Measurements from ENCODE around the gene LRRFIP1.
"Not testable (repeated sequence)": the region's sequence is repeated elsewhere in the genome, so short reads cannot be mapped to it uniquely, and the experiment has no call there.

LRRFIP1 gene

DNA sequence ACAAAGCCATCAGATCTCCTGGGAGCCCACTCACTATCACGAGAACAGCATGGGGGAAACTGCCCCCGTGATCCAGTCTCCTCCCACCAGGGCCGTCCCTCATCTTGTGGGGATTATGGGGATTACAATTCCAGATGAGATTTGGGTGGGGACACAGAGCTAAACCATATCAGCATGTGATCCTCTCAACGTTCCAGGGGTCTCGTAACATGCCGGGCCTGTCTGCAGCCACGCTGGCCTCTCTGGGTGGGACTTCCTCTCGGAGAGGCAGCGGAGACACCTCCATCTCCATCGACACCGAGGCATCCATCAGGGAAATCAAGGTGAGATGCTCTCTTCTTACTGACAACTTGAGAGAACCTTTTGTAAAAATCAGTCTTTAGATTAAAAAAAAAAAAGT, 121.6 kb downstream of the LRRFIP1 start:
- no peak for DNase-seq

DNA sequence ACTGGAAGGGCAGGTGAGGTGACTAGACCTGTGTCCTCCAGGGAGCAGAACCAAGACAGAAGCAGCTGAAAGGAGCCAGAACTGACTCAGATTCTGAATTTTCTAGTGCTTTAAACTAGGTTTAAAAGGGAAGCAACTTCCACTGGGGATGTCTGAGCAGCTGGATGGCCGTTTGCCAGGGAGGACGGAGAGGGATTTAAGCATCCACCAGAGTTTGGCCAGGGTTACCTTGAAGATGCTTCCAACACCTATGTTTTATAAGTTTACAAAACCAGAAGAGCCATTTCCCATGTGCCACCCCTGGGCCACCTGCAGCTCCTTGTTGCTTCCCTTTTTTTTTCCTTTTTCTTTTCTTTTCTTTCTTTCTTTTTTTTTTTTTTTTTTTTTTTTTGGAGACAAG, 122.6 kb downstream of the LRRFIP1 start:
- DNase-seq: no peak

DNA sequence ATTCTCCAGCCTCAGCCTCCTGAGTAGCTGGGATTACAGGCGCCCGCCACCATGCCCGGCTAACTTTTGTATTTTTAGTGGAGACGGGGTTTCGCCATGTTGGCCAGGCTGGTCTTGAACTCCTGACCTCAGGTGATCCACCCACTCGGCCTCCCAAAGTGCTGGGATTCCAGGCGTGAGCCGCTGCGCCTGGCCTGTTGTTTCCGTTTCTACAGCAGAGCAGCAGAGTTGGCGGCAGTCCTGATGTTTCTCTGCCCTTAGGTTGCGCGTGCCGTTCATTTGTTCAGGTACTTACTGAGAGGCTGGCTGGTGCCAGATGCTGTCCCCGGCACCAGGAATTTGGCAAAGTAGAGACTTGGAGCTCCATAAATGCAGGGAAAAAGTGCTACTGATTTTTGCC, 123.1 kb downstream of the LRRFIP1 start:
- DNase-seq: not testable (repeated sequence)

DNA sequence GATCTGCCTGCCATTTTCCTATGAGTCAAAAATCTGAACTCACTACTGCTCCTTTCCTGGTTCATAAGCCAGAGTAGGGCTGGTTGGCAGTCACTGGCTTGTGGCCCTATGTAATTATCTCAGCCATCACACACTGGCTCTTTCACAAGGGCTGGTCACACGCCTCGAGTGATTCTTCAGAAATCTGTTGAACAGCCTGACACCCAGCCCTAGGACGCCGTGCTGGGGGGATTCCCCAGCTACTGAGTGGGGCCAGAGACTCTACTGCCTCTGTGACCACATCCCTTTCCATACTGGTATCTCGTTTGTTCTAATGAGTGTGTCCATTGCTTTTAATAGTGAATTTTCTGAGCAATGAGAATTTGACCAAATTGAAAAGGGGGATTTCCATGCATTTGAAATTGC, 125.4 kb downstream of the LRRFIP1 start:
- DNase-seq: no peak

DNA sequence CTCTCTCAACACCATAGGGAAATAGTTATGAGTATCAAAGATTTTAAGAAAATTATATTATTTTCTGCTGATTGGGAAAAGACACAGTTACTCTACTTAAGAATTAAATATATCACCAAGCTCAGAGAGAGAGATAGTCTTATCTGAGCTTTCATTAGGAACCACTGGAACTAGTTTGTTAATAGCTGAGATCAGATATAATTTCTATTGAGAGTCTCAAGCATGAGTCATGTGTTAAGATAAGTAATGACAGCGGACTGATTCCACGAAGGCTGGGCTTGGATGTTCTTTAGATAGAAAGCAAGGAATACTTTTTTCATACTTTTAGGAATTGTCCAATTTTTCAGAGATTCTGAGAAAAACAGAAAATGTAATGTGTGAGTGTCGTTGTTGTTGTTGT, 126.8 kb downstream of the LRRFIP1 start:
- DNase-seq: no peak

DNA sequence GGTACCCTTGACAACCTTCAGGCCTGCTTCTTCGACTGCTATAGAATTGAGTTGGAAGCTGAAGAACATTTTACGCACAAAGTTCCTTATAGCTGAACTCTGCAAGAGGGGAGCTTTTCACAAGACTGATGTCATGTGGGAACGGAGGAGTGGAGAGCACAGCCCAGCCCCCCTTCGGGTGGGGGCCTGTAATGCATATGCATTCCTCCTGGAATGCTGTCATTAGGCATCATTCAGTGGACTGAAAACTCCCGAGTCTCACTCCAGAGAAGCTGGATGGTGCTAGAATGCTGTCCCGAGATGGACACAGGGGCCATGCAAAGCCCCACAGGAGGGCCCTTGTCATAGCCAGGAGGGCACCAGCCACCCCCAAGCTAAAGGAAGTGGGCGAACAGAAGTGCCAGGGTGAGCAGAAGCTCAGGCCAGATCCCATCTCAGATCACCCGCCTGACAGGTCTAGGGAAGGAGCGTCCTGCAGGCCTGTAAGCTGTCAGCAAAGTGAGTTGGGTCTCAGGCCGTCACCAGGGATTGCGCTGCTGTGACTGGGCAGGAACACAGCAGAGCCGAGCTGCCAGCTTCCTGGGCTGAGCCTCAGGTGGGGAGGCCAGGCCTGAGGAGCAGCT, 127.3 kb downstream of the LRRFIP1 start:
- DNase-seq: no peak

DNA sequence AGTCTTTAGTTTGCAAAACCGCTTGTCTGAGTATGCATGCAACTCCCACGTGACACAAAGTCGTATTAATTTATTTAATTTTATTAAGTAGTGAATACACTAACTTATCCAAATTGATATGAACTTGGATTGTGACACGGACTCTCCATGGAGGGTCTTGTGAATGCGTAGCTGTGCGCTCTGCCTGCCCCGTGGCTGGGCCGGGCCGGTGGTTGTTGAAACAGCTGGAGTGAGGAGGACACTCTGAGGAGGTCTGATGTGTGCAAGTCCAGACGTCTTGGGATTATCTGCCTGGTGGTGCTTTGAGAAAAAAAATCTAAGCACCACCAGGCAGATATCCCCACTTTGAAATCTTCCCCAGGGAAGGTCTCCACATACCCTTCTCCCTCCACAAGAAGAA, 130.2 kb downstream of the LRRFIP1 start:
- no peak for DNase-seq

DNA sequence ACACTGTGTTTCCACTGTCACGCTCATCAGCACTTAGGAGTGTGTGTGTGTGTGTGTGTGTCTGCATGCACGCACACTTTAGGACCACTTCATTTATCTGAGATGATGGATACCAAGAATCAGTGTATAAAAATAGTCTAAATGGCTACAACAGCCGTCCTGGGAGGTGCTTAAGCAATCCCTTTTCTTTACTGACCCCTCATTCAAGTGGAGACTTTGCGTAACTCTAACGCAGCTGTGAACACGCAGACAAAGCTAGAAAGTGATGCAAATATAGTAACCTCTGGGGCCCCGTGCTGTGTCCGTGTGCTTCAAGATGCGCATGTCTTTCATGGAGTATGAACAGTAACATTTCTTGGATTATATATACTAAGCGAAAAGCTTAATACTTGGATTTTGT, 130.8 kb downstream of the LRRFIP1 start:
- DNase-seq: no peak

DNA sequence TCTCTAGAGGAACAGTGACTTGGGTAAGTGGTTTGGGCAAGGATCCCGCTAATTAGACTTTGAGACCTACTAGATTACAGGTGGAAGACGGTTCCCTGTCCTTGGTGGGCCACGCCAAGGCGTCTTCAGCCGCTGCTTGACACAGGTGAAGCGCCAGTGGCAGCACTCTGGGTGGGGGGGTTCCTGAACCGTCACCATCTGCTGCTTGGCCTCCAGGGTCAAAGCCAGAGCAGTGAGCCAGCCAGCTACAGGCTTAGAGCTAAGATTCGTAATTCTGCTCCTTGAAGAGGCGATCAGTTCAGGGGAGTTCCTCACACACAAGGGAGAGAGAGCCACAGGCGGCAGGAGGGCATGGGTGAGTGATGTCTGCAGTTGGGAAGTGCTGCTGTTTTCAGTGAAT, 131.8 kb downstream of the LRRFIP1 start:
- no peak for DNase-seq

DNA sequence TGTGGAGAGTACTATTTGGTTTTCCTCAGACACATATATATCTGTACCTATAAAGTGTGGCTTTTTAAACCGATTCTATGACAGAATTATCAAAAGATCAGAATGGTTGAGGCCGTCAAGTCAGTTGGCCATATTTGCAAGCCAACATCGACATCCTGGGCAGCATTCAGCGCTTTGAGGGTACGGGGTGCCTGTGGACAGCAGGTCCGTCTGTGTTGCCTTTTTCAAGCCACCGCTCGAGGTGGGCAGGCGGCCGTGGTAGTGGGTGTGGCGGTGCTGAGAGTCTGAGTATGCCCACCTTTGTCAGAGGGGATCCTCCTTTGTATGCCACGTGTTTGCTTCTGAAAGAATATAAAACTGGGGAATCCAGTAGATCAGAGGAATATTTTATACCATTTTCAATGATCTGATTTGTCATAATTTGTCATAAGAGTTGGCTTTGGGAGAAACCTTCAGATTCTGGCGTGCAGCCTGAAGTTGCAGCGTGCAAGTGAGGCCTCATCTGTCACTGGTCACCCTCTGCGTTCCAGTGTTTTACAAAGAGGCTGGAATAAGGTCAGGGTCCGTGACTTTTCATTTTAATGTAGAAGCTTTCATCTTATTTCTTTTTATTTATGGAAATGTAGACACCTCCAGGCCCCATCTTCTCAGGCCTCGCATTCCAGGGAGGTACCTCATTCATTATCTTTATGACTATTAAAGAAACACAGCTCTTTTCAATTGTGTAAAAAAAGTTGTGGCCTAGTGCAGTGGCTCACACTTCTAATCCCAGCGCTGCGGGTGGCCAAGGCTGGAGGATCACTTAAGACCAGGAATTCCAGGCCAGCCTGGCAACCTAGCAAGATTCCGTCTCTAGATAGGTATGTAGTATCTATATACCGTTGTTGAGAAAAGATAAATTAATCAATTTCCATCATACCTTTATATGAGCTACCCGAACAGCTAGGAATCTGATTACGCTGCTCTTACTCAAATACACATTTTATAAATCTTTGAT, 133.4 kb downstream of the LRRFIP1 start:
- DNase-seq: no peak

DNA sequence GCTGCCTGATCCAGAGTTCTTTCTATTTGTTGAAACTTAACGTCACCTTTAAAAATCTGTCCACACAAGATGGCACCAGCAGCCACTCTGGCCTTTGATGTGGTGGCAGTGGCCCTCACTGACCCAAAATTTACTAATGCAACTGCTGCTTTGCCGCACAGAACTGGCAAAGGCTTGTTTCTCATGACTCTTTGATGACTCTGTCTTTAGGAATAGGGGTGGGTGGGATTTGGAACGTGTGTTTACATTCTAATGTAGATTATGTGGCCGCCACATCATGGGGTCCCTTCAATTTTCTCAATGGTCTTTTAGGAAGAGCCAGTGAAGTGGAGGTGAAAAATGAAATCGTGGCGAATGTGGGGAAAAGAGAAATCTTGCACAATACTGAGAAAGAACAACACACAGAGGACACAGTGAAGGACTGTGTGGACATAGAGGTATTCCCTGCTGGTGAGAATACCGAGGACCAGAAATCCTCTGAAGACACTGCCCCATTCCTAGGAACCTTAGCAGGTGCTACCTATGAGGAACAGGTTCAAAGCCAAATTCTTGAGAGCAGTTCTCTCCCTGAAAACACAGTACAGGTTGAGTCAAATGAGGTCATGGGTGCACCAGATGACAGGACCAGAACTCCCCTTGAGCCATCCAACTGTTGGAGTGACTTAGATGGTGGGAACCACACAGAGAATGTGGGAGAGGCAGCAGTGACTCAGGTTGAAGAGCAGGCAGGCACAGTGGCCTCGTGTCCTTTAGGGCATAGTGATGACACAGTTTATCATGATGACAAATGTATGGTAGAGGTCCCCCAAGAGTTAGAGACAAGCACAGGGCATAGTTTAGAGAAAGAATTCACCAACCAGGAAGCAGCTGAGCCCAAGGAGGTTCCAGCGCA, 135.2 kb downstream of the LRRFIP1 start:
- peak; percentile 48 for DNase-seq

DNA sequence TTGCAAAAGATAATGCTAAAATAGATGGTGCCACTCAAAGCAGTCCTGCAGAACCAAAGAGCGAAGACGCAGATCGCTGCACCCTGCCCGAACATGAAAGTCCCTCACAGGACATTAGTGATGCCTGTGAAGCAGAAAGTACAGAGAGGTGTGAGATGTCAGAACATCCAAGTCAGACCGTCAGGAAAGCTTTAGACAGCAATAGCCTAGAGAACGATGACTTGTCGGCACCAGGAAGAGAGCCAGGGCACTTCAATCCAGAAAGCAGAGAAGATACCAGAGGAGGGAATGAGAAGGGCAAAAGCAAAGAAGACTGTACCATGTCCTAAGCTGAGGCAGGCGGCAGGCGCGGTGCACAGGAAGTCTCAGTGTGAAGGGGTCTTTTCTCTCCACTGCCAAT, 136.4 kb downstream of the LRRFIP1 start:
- no peak for DNase-seq

DNA sequence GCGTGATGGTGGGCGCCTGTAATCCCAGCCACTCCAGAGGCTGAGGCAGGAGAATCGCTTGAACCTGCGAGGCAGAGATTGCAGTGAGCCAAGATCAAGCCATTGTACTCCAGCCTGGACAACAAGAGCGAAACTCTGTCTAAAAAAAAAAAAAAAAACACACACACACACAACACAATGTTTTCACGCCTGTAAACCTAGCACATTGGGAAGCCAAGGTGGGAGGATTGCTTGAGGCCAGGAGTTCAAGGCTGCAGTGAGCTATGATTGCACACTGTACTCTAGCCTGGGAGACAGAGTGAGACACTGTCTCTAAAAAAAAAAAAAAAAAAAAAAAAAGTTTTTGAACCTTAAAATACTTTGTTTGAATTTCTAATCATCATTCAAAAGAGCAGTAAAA, 137.7 kb downstream of the LRRFIP1 start:
- not testable (repeated sequence) for DNase-seq

DNA sequence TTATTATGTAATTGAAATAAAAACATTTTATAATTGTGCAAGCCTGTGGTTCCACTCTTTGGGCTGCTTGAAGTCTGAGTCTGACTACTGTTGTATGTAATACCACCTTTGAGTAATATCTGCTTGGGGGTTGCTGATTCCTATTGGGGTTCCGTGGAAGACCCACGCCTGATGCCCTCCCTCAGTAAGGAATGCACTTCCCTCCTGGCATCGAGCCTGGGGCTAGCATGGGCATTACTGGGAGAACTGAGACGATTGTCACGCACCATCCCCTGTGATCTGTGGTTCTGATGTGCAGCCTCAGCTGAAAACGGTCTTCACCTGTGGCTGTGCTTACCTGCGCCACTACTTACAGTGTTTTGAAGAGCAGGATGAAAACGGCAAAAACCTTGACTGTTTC, 138.5 kb downstream of the LRRFIP1 start:
- DNase-seq: no peak

DNA sequence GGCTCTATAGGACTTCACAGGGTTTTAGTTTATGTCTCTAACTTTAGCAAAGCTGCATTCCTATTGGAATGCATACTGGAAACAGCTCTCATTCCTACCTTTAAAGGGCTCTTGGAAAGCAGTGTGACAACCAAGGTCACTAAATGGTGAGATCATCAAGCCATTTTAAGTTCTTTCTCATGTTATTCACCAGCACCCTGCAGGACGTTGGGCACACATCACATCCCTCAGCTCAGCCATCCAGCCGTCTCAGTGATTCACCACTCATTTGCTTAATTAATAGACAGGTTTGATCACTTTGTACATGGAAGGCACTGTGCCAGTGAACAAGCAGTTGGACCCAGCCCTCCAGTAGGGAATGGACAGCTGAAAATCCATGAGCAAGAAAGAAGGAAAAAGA, 139.0 kb downstream of the LRRFIP1 start:
- peak; percentile 48 for DNase-seq

DNA sequence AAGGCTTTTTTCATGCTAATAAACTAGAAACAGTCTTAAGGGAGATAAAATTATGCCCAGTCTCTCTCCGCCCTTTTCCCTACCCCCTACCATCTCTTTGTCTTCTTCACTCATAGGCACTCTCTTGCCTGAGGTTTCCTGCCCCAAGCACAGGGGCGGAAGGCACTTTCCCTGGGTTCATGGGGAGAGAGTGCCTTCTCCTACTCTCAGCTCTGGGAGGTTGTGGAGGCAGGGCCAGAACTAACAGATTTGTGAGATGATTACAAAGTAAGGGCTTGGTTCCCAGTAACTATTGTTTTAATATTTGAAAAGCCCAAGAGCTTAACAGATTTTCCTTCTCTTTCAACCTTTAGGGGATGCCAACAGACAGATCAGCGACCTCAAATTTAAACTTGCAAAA, 145.1 kb downstream of the LRRFIP1 start:
- no peak for DNase-seq

DNA sequence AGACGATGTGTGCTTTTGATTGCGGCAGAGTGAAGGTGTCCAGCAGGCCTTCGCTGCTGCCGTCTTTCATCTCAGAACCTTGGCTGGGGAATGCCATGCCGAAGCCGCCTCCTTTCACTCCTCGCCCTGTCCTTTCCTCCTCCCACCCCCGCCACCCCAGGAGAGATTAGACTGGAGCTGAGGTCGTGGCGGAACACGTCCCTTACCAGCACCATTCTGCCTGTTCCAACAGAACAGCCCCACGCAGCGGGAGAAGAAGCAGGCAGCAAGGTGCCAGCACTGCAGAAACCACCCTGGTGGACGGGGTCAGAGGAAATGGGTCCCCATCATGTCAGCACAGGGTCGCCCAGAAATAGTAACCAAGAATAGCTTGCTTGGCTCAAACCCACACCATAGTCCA, 146.4 kb downstream of the LRRFIP1 start:
- DNase-seq: no peak

DNA sequence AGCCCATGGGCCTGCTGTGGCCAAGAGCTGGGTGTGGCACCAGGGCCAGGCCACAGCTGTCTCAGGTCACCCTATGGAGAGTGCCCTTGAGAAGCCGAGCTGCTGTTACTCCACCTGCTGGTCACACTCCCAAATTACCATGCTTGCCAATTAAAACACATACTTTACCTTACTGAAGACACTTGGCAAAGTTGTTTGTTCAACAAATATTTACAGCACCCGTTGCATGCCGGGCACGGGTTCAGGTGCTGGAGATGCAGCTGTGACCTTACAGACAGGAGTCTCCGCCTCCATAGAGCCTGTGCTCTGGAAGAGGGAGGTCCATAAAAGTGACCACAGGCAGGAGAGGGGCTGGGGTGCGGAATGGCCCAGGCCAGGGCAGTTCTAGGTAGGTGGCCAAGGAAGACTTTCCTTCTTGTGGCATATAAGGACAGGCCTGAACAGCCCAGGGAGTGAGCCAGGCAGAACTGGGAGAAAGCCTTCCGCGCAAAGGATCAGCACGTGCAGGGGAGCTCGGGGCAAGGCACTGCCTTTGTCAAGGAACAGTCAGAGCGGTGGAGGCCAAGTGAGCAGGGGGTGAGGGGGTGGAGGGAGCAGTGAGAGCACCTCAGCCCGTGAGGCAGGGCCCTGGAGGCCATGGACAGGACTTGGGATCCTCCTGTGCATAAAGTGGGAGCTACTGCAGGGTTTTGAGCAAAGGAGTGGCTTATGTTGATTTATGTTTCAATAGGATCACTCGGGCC, 147.6 kb downstream of the LRRFIP1 start:
- DNase-seq: peak; percentile 56

DNA sequence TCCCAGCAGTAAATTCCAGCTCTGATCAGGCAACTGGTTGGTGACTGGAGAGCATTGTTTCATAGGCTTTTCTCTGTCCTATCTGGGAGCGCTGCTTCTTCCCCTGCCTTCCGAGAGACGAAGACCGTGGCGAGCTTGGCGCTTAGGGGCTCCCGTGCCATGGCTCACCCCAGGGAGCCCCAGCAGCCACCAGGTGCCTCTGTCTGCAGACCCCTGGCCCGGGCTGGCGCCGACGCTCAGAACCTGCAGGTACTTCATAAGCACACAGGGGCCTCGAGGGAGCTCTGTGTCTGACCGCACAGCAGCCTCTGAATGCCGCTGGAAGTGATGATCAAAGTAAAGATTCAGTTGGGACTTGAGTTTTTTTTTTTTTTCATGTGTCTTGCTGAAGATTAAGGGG, 152.1 kb downstream of the LRRFIP1 start:
- no peak for DNase-seq

DNA sequence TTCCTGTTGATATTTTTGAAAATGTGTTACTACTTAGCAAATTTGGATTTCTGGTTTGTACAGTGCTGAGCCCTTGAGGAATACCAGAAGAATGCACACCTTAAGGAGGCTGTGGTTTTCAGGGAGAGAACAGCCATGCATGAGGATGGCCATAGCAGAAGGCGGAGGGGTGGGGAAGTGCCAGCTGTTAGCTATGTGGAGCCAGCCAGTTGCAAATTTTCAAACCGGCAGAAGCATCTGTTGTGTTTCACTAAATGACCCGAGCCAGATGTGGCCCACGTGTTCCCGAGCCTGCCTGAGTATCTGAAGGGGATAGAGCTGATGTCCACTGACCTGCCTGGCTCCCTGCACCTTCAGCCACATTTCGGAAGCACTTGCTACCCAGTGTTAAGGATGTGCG, 154.8 kb downstream of the LRRFIP1 start:
- no peak for DNase-seq

DNA sequence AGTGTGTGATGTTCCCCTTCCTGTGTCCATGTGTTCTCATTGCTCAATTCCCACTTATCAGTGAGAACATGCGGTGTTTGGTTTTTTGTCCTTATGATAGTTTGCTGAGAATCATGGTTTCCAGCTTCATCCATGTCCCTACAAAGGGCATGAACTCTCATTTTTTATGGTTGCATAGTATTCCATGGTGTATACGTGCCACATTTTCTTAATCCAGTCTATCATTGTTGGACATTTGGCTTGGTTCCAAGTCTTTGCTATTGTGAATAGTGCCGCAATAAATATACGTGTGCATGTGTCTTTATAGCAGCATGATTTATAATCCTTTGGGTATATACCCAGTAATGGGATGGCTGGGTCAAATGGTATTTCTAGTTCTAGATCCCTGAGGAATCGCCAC, 156.3 kb downstream of the LRRFIP1 start:
- DNase-seq: not testable (repeated sequence)

DNA sequence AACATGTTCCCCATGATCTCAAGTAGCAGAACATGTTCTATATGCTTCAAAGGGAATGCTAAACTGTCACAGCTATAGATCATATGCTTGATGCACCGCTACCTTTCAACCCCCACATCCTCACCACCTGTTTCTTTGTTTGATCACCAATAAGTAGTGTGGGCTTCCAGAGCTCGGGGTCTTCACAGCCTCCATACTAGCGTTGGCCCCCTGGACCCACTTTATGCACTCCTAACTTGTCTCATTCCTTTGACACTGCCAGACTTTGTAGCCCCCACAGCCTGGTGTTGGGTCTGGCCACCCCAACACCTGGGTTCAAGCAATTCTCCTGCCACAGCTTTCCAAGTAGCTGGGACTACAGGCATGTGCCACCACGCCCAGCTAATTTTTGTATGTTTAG, 159.5 kb downstream of the LRRFIP1 start:
- DNase-seq: no peak
